C4-2B (cell line): Measurements from ENCODE around the gene XPNPEP2.

Experiments used
- ZFX ChIP-seq: fragments of 450-650 bp; IDR thresholded peaks from 2 replicates; pipeline ENCODE4 v1.6.1; 2017
- TF ChIP-seq, protein P1 (sequence below): fragments of 450-650 bp; conservative IDR thresholded peaks from 2 replicates; pipeline ENCODE4 v1.5.1; 2017; ENCODE audit warnings: mild to moderate bottlenecking

DNA sequence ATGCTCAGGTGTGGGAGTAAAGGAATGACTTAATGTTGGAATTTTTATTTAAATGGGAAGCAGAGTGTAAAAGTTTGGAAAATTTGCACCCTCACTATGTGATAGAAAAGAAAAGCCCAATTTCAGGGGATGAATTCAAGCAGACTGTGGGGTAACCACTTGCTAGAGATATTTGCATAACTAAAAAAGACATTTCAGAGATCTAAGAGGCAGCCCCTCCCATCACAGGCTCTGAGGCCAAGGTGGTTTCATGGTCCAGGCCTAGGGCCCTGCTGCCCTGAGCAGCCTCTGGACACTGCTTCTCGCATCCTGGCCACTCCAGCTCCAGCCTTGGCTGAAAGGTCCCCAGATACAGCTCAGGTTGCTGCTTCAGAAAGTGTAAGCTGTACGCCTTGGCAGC lies 5.9 kb upstream of the XPNPEP2 start:
- TF ChIP-seq, protein P1, sequence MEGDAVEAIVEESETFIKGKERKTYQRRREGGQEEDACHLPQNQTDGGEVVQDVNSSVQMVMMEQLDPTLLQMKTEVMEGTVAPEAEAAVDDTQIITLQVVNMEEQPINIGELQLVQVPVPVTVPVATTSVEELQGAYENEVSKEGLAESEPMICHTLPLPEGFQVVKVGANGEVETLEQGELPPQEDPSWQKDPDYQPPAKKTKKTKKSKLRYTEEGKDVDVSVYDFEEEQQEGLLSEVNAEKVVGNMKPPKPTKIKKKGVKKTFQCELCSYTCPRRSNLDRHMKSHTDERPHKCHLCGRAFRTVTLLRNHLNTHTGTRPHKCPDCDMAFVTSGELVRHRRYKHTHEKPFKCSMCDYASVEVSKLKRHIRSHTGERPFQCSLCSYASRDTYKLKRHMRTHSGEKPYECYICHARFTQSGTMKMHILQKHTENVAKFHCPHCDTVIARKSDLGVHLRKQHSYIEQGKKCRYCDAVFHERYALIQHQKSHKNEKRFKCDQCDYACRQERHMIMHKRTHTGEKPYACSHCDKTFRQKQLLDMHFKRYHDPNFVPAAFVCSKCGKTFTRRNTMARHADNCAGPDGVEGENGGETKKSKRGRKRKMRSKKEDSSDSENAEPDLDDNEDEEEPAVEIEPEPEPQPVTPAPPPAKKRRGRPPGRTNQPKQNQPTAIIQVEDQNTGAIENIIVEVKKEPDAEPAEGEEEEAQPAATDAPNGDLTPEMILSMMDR = no peak
- TF ChIP-seq ZFX = no peak
